Activated naive CD4-positive, alpha-beta T cell treated with anti-CD3 and anti-CD28 coated beads, Interleukin-2, amount 50 U/mL, for 16 hours (primary cell): ENCODE data around the gene GOLT1A.
A peak's percentile ranks its signal among the peaks of the same experiment; 100 is the strongest.

Experiments
- DNase-seq: peaks from one replicate; pipeline ENCODE4 v3.0.0-alpha.2; 2020

The GOLT1A gene

GRCh38 chr1:204216880-204217647 lies 3.3 kb upstream of the GOLT1A start:
- no peak for DNase-seq

- DNase-seq = no peak
Observed at GRCh38 chr1:204216236-204216635, 2.4 kb upstream of the GOLT1A start.

- DNase-seq = no peak
Observed at GRCh38 chr1:204212715-204213114, 1.1 kb downstream of the GOLT1A start.

GRCh38 chr1:204211046-204211445 lies 2.7 kb downstream of the GOLT1A start:
- DNase-seq = no peak

- peak; percentile 78 for DNase-seq
Observed at GRCh38 chr1:204207136-204207616, 6.6 kb downstream of the GOLT1A start.

- DNase-seq = no peak
Observed at GRCh38 chr1:204206121-204206520, 7.7 kb downstream of the GOLT1A start.

GRCh38 chr1:204205486-204205885 lies 8.3 kb downstream of the GOLT1A start:
- no peak for DNase-seq

GRCh38 chr1:204204944-204205343 lies 8.8 kb downstream of the GOLT1A start:
- no peak for DNase-seq

- no peak for DNase-seq
Observed at GRCh38 chr1:204203206-204203767, 10.5 kb downstream of the GOLT1A start.

GRCh38 chr1:204202481-204202880 lies 11.3 kb downstream of the GOLT1A start:
- no peak for DNase-seq

GRCh38 chr1:204201348-204202040 lies 12.3 kb downstream of the GOLT1A start:
- no peak for DNase-seq

- no peak for DNase-seq
Observed at GRCh38 chr1:204199579-204199978, 14.2 kb downstream of the GOLT1A start.

GRCh38 chr1:204198348-204199340 lies 15.1 kb downstream of the GOLT1A start:
- no peak for DNase-seq

GRCh38 chr1:204197068-204197467 lies 16.7 kb downstream of the GOLT1A start:
- no peak for DNase-seq

GRCh38 chr1:204196068-204196795 lies 17.6 kb downstream of the GOLT1A start, which contains the start of gene KISS1:
Gene KISS1, minus strand, starts transcription at chr1:204196491. Its CDS starts 3,615 bp downstream, at chr1:204192876.
- no peak for DNase-seq

- DNase-seq = no peak
Observed at GRCh38 chr1:204194771-204195170, 19.0 kb downstream of the GOLT1A start.

- no peak for DNase-seq
Observed at GRCh38 chr1:204194080-204194479, 19.7 kb downstream of the GOLT1A start.

- no peak for DNase-seq
Observed at GRCh38 chr1:204192589-204193352, 21.0 kb downstream of the GOLT1A start.

GRCh38 chr1:204192046-204192445 lies 21.7 kb downstream of the GOLT1A start:
- no peak for DNase-seq

GRCh38 chr1:204191456-204191855 lies 22.3 kb downstream of the GOLT1A start:
- no peak for DNase-seq
